Colon (tissue), 2 donors: Measurements from ENCODE around the gene ARHGAP28.

Source experiments
- FAIRE-seq: peaks from 2 replicates; lab custom pipeline; 2012; peaks lifted over from hg19 to GRCh38; lab: Jason Lieb, UNC
- donor health status: control.
- donor health status: control.

ARHGAP28 gene

DNA sequence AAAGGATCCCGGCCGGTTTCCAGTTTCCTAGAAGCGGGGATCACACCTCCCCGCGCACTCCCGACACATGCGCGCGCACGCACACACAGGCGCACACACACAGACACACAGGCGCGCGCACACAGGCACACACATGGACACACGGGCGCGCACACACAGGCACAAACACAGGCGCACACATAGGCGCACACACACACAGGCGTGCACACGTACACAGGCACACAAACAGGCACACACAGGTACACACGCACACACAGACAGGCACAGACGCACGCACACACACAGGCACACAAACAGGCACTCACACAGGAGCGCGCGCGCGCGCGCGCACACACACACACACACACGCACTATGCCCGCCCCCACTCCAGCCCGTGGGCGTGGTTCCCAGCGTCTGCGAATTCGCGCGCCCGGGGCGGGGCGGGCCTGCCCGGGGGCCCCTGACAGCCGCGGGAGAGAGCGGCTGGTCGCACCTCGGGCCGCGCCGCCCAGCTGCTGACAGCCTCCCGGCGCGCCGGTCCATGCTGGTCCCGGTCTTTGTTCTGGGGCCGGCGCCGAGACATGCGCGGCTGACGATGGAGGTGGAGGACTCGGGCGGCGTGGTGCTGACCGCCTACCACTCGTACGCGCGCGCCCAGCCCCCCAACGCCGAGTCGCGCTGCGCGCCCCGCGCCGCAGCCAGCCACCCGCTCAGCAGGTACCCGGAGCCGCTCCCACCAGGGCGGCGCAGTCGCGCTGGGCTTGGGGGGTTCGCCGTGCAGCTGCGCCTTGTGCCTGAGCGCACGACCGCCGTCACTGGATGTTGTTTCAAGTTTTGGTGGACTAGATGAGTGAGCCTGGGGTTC is at the start of gene ARHGAP28:
TSS of gene ARHGAP28 (plus strand) at position 470 of the 845 bp plus-strand sequence. CDS start at position 576, 106 bp downstream.
- FAIRE-seq = no peak

GRCh38 chr18:6681331-6681875 is 48.1 kb upstream of the ARHGAP28 start:
- FAIRE-seq = no peak

DNA sequence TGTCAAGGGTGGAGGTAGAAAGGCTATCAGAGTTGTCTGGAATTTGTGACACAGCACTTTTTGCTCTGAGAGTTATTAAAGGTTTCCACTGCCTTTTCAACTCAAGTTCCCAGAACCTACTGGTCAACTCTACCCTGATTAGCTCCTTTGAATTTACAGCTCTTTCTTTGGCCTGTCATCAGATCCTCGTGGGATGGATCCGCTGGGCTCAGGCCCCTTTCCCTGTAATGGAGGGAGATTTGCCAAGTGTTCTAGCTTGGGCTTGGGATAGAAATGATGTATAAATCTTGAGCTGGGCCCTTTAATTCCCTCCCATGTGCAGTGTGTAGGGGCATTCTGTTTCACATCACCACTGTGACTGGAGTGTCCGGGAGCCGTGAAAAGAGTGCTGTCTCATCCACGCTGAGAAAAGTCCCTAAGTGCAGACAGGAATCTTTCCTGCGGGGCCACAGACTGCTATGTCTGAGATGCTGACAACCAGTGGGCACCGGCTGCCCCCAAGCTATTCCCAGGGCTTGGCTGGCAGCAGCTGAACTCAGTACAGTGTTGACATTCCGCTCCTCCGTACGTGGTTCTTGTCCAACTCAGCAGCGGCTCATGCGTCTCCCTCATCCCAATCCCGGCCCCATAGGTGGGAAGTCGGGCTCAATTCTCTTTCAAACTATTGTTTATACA is 46.9 kb upstream of the ARHGAP28 start:
- no peak for FAIRE-seq

DNA sequence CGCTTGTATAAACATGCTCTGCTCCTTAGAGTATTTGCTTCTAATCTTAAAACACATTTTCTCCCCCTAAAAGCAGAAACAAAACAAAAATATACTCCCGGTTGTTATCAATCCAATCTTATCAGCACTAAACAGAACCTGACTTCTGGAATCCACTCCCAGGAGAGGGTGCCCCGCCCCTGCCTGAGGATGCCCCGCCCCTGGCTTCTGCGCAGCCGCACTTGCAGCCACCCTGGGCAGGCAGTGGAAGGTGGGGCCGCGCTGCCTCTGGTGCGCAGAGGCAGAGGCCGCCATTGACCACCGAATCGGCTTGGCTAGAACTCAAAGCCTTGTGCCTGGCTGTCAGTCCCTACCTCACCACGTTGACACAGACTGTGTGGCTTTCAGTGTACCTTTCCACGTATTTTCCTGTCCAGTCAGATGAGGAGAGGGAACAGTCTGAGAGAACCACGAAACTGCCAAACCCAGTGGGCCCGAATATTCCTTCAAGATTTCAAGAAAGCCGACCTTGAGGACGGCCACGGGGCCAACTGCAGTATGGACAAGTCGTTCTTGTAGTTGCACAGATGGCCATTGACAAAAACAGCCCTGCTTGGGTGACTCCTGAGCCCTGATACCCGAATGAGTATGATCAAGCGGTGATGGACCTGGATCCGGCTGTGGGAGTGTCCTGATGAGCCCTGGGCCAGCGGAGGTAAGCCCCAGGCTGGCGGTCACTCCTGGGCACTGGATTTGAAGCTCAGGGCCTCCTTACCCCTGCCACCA is 46.2 kb upstream of the ARHGAP28 start:
- FAIRE-seq = no peak

GRCh38 chr18:6687676-6688075 is 41.8 kb upstream of the ARHGAP28 start:
- no peak for FAIRE-seq

- no peak for FAIRE-seq
These were observed 20.6 kb upstream of the ARHGAP28 start for GRCh38 chr18:6708890-6709289.

DNA sequence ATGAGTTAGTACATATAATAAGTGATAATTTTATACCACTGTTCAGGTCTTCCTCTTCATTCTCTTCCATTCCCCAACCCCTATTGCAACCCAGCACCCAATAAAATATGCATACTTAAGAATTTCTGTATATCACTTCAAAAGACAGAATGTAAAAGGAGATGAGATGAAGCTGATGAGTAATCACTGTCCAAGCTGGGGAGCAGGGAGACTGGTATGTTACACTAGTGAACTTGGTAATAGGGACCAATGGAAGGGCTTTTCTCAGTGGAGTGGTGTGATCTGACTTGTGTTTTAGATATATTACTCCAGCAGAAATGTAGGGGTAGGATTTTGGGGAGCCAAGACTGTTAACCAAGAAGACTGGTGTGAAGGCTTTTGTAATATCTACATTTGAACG is 18.0 kb upstream of the ARHGAP28 start:
- FAIRE-seq = no peak

- no peak for FAIRE-seq
These were observed 17.1 kb upstream of the ARHGAP28 start for GRCh38 chr18:6712401-6712800.

GRCh38 chr18:6714010-6714409 is 15.5 kb upstream of the ARHGAP28 start:
- FAIRE-seq = no peak

DNA sequence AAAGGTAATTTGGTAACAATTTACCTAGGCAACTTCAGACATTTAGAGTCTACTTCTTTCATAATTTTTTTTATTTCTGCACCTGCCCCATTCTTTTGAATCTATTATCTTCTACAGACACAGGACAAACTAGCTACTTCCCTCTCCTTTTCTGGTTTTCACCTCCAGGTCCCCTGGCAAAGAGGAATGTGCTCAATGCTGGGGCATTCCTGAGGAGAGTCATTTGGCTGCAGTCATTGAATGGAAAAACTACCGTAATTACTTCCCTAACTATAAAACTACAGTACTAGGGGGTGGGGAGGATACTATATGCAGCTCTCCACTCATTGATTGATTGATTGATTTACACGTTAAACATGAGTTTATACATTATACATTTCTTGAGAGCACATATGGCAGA is 11.2 kb upstream of the ARHGAP28 start:
- no peak for FAIRE-seq

DNA sequence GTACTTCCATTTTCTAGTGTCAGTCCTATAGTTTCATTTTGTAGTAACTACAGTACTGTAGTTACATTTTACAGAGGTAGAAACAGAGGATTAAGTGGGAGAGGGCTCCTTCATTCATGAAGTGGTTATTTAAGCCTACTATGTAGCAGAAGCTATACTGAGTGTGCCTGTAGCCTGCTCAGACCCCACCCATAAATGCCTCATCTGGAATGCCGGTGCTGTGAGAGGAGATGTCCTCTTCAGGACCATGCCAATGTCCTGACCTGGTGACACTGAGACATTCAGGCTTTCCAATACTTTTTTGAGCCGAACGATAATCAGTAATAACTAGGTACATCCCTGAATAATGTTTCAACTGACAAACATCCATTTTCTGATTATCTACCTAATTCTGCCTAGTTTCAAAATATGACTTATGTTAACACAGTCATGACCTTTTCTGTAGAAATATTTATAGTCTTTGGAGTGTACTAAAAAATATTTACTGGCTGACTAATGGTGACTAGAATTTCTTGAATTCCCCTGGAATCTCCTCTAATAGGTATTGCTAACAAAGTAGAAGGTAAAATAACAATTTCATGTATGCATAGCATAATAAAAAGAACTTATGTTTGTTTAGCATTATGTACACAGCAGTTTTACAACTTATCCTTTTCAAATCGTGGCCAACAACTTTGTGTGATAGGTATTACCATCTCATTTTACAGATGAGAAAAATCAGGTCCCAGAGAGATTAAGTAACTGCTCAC is 10.2 kb upstream of the ARHGAP28 start:
- FAIRE-seq = no peak

DNA sequence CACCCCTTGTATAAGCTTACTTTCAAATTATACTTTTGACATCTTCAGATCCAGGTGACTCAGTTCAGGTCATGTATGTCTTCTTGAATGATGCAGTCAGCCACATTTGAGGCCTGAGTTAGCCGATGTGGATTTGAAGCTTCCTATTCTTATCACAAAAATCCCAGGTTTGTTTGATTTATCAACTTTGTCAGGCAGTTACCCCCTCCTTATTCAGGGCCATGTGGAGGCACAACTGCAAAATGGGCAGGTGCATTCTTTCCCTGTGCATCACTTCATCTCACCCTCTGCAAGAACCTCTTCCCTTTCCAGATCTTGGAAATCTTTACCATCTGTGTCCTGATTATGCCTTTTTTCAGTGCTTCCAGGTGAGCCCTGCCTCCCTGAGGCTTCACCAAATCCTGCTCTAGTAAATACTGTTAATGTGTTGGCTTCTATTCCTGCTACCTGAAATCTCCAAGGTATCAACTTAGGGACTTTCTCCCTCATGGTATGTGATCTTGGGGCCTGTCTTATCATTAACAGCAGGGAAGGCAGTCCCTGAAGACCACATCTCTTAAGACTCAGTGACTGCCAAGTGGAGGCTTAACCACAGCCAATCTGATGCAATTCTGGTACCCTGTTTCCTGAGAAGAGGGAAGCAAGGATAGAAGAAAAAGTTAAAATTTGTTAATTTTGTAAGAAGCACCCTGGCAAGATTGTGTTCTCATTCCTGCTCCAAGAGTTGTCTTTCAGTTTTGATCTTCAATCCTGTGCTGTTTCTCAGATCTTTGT is 9.4 kb upstream of the ARHGAP28 start:
- no peak for FAIRE-seq

GRCh38 chr18:6721755-6722154 is 7.8 kb upstream of the ARHGAP28 start:
- no peak for FAIRE-seq

DNA sequence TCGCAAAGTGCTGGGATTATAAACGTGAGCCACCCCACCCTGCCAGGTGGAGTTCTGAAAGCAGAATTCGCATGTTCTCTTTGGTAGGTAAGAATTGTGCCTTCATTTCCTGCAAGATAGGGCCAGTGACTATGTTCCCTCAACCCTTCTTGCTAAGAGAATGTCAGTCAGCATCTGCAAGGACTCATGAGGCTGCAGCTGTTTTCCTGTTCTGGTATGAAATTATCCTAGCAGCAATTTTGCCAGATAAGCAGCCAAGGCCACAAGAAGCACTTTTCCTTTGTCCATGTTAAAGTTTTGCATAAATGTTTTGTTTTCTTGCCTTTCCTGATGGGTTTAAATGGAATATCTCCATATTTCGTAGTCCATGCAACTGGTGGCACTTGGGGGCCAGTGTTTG is 6.8 kb upstream of the ARHGAP28 start:
- FAIRE-seq = no peak

DNA sequence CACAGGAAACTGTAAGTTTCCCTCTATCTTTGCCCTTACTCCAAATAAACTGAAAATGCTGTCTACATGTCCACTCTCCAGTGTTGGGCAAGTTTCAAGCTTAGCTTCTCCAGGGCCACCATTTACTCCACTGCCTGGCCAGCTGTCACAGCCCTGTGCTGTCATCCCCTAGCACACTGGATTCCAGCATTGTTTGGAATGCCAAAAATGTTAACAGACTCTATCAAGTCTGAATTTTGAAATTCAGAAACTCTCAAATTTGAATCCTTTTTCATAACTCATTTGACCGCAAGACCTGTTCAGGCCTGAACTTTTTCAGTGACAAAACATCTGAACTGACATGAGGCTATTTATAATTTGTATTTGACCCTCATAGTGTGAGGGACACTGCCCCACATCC is 5.2 kb upstream of the ARHGAP28 start:
- no peak for FAIRE-seq

- no peak for FAIRE-seq
These were observed 1.2 kb upstream of the ARHGAP28 start for GRCh38 chr18:6728331-6728730.

- FAIRE-seq = no peak
These were observed 688 bp upstream of the ARHGAP28 start for GRCh38 chr18:6728809-6729246.

- FAIRE-seq = no peak
These were observed 1.1 kb downstream of the ARHGAP28 start for GRCh38 chr18:6730416-6731221.

DNA sequence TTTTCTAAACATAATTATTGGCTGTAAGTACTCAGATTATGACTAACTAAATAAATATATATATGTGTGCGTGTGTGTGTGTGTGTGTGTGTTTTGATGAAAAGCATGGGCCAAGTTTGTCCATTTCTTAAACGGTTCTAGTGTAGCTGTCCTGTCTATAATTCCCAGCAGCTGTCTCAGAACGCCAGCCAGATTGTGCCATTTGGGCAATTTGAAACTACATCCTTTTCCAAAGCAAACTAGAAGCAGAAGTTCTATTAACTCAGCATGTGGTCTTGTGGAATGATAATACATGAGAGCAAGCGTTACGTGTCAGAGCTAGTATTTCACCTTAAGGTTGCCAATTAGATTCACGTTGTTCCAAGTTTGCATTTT is 1.7 kb downstream of the ARHGAP28 start:
- no peak for FAIRE-seq

DNA sequence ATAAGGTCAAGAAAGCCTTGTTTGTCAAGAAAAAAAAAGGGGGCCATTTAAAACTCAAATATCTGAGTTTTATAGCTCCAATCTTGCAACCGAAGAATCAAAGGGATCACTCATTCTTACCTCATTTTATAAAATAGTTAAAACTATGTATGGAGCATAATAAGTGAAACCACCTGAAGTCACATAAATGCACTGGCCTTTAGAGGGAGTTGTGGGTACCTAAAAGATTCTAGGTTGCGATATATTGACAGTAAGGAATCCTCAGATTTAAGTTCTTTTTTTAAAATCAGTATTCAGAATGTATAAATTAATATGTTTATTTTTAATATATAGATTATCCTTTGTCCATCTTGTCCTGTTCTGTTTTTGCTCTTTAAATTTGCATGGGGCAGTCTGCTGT is 3.4 kb downstream of the ARHGAP28 start:
- no peak for FAIRE-seq
